ENCODE data around the gene HAGHL.
"Not testable (repeated sequence)": the region's sequence is repeated elsewhere in the genome, so short reads cannot be mapped to it uniquely, and the experiment has no call there.

Gene HAGHL

GRCh38 chr16:734208-734980 is 7.5 kb downstream of the HAGHL start:
- DNase-seq (ENCODE audit: low read depth) = no peak

- DNase-seq (ENCODE audit: low read depth) = no peak
Observed at GRCh38 chr16:734981-735881, 8.3 kb downstream of the HAGHL start.

- peak; percentile 46 for DNase-seq (ENCODE audit: low read depth)
Observed at GRCh38 chr16:735982-736453, 9.1 kb downstream of the HAGHL start.

- DNase-seq (ENCODE audit: low read depth) = no peak
Observed at GRCh38 chr16:736936-737481, 10.1 kb downstream of the HAGHL start.

- DNase-seq (ENCODE audit: low read depth) = no peak
Observed at GRCh38 chr16:739560-740458, 12.9 kb downstream of the HAGHL start.

- no peak for DNase-seq (ENCODE audit: low read depth)
Observed at GRCh38 chr16:740459-740763, 13.5 kb downstream of the HAGHL start.

- DNase-seq (ENCODE audit: low read depth) = peak; percentile 89
Observed at GRCh38 chr16:740764-741505, 14.0 kb downstream of the HAGHL start, which contains the start of gene CIAO3. Gene CIAO3 (minus strand): TSS chr16:740997. CDS start chr16:740985, 12 bp downstream.

GRCh38 chr16:741986-742629 is 15.2 kb downstream of the HAGHL start:
- DNase-seq (ENCODE audit: low read depth) = no peak

- DNase-seq (ENCODE audit: low read depth) = not testable (repeated sequence)
Observed at GRCh38 chr16:742894-743293, 16.0 kb downstream of the HAGHL start.

GRCh38 chr16:743794-744500 is 17.0 kb downstream of the HAGHL start:
- DNase-seq (ENCODE audit: low read depth) = no peak

- no peak for DNase-seq (ENCODE audit: low read depth)
Observed at GRCh38 chr16:745739-746138, 18.8 kb downstream of the HAGHL start.

GRCh38 chr16:746637-747036 is 19.7 kb downstream of the HAGHL start:
- DNase-seq (ENCODE audit: low read depth) = no peak

- no peak for DNase-seq (ENCODE audit: low read depth)
Observed at GRCh38 chr16:747978-748746, 21.3 kb downstream of the HAGHL start.

- DNase-seq (ENCODE audit: low read depth) = no peak
Observed at GRCh38 chr16:749010-749409, 22.1 kb downstream of the HAGHL start.

- no peak for DNase-seq (ENCODE audit: low read depth)
Observed at GRCh38 chr16:750485-750884, 23.6 kb downstream of the HAGHL start.

GRCh38 chr16:751152-752006 is 24.5 kb downstream of the HAGHL start:
- no peak for DNase-seq (ENCODE audit: low read depth)

GRCh38 chr16:752007-752312 is 25.1 kb downstream of the HAGHL start:
- no peak for DNase-seq (ENCODE audit: low read depth)

GRCh38 chr16:754121-754607 is 27.3 kb downstream of the HAGHL start:
- not testable (repeated sequence) for DNase-seq (ENCODE audit: low read depth)
